Pancreas (tissue), 10 donors: ENCODE measurements around the gene LRIG1. TPM values are rescaled to one million over a fixed set of nuclear protein-coding genes. Genes with fewer than 3 reads are reported as not detected.

Experiments
- ATAC-seq, 4 donors: fragments of 200-7000 bp; cut with Tn5 transposase; one replicate each; pipeline versions ENCODE4 v1.8.0 to v1.9.1; 2020; ENCODE audit warnings: mild to moderate bottlenecking in 4 of 4, moderate library complexity in 4 of 4
- DNase-seq, 6 donors: peaks; one replicate each; pipeline ENCODE4 v3.0.0-alpha.2; 2020
- FAIRE-seq: peaks from 2 replicates; lab custom pipeline; 2012; peaks lifted over from hg19 to GRCh38; lab: Jason Lieb, UNC
- H3K27ac ChIP-seq, 4 donors: fragments of 200-600 bp; sonication (generic); 1 replicate in 3 of 4; 2 replicates in 1 of 4; pipeline versions ENCODE4 v1.5.0 to v1.8.0; 2020
- H3K27me3 ChIP-seq, 4 donors: fragments of 200-600 bp; one replicate each; pipeline ENCODE4 v1.8.0; 2021
- H3K36me3 ChIP-seq, 3 donors: fragments of 200-600 bp; sonication (generic) in 1 of 3; one replicate each; pipeline versions ENCODE4 v1.5.0 to v1.8.0; 2020 to 2021
- H3K4me1 ChIP-seq, 3 donors: fragments of 200-600 bp; one replicate each; pipeline ENCODE4 v1.8.0; 2021
- H3K4me3 ChIP-seq, 4 donors: fragments of 200-600 bp; sonication (generic) in 2 of 4; one replicate each; pipeline versions ENCODE4 v1.5.0 to v1.8.0; 2020 to 2021
- H3K9me3 ChIP-seq, 4 donors: fragments of 200-600 bp; one replicate each; pipeline ENCODE4 v1.8.0; 2021
- WGBS, 2 donors: extraction: QIAGEN DNeasy Blood & Tissue Kit; methylation state at CpG; one replicate each; pipeline ENCODE4 v1.1.7; 2013; 5-methylcytosine and 5-hydroxymethylcytosine counted together
- intact Hi-C, 3 donors: fragments of 100-400 bp; cut with DNase I; formaldehyde crosslinking; loops; one replicate each; pipeline versions ENCODE4 v1.11.1 to v1.14.2; 2022
- polyA plus RNA-seq, 2 donors: library from polyadenylated mRNA; stranded (reverse); fragments of 200-250 nt; gene quantifications; one replicate each; pipeline ENCODE4 v1.2.3, GENCODE V29; 2013
- total RNA-seq, 6 donors: library from RNA; stranded (reverse); fragmentation: NEBNext Ultra II Directional in 4 of 6; extraction: Animal tissue kit (Norgen Biotek cat#: 25700) in 4 of 6; gene quantifications; one replicate each; pipeline versions ENCODE4 v1.2.1 to v1.2.4, GENCODE V29; 2021 to 2023
- TF ChIP-seq, protein P1 (sequence below), 4 donors: fragments of 200-600 bp; sonication (generic) in 3 of 4; IDR thresholded peaks; one replicate each; pipeline versions ENCODE4 v1.5.0 to v1.8.0; 2021; ENCODE audit warnings: antibody characterized with exemption in 4 of 4
- donor health status: healthy with polysubstance abuse.
- donor health status: DM: no; HTN: no; CAD: no; lungs with moderate emphysema.
- donor health status: DM: no; HTN: no; CAD: no.
- donor health status: control.
- donor health status: control.
- donor health status: Bipolar disorder and iron deficiency.
- donor health status: DM: yes; HTN: yes; CAD: no.
- donor health status: DM: no; HTN: no; CAD: no.
- donor health status: DM: no; HTN: no; CAD: no.
- donor health status: DM: yes; HTN: yes; CAD: no.

Gene LRIG1
- total and polyA plus RNA-seq, 8 donors = 32.7 to 104 (median 68.0) TPM

GRCh38 chr3:66492672-66493071 lies 8.2 kb downstream of the LRIG1 start:
- Histone ChIP-seq H3K36me3 (no peaks in the 10 kb centered on the region), H3K4me3 (peak overlapping the region in 1 of 4 donors; percentile 11), H3K4me1 (peaks cover 60 to 75% (median 71%) of the 10 kb centered on the region in 3 donors), H3K27ac (peak overlapping the region; percentile 41 to 99 (median 64)), H3K27me3 (no peaks in the 10 kb centered on the region), H3K9me3 (no peaks in the 10 kb centered on the region)
- intact Hi-C loops = loop anchor here in 1 of 3 donors (10.0 kb wide), 1 partner anchor 48 kb away; no protein-coding TSS in a partner anchor
- 5 to 11% methylated on average over 7 of the region's 7 CpGs for WGBS, 2 donors
- ATAC-seq = peak; percentile 52 to 78 (median 72)
- no peak for FAIRE-seq
- TF ChIP-seq, protein P1, sequence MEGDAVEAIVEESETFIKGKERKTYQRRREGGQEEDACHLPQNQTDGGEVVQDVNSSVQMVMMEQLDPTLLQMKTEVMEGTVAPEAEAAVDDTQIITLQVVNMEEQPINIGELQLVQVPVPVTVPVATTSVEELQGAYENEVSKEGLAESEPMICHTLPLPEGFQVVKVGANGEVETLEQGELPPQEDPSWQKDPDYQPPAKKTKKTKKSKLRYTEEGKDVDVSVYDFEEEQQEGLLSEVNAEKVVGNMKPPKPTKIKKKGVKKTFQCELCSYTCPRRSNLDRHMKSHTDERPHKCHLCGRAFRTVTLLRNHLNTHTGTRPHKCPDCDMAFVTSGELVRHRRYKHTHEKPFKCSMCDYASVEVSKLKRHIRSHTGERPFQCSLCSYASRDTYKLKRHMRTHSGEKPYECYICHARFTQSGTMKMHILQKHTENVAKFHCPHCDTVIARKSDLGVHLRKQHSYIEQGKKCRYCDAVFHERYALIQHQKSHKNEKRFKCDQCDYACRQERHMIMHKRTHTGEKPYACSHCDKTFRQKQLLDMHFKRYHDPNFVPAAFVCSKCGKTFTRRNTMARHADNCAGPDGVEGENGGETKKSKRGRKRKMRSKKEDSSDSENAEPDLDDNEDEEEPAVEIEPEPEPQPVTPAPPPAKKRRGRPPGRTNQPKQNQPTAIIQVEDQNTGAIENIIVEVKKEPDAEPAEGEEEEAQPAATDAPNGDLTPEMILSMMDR (IDR thresholded peaks at IDR 0.05) = no peak
- DNase-seq = peak in 3 of 6 donors; percentile 54 to 69 (median 65)

GRCh38 chr3:66492071-66492470 lies 8.8 kb downstream of the LRIG1 start:
- no peaks in the 10 kb centered on the region for H3K27me3 ChIP-seq
- H3K27ac ChIP-seq = peak overlapping the region; percentile 41 to 99 (median 64)
- TF ChIP-seq, protein P1 (IDR thresholded peaks at IDR 0.05) = no peak
- FAIRE-seq = no peak
- peak overlapping the region in 1 of 4 donors; percentile 11 for H3K4me3 ChIP-seq
- H3K36me3 ChIP-seq = no peaks in the 10 kb centered on the region
- peaks cover 65 to 75% (median 72%) of the 10 kb centered on the region in 3 donors for H3K4me1 ChIP-seq
- 25 to 29% methylated on average over 3 of the region's 3 CpGs for WGBS, 2 donors
- H3K9me3 ChIP-seq = no peaks in the 10 kb centered on the region
- intact Hi-C loops = loop anchor here in 1 of 3 donors (10.0 kb wide), 1 partner anchor 47 kb away; no protein-coding TSS in a partner anchor
- no peak for ATAC-seq
- DNase-seq = no peak

DNA sequence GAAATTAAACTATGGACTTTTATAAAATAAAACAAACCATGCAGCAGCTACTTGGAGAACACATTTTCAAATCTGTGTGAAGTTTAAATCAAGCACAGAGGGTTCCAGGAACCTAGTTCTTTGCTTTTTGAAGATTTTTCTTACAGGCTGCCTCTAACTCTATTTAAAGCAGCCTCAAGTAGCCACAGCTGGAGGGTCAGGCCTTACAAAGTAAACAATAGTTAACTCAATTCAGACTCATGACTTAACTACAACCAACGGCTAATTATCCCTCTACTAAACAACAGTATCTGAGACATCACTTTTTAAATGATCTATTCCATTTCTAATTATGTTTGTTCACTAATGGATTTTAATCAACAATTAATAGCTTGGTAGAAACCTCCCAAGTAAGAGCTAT lies 9.8 kb downstream of the LRIG1 start:
- TF ChIP-seq, protein P1 (IDR thresholded peaks at IDR 0.05) = no peak
- 3 to 11% methylated on average over 1 of the region's 1 CpG for WGBS, 2 donors
- Histone ChIP-seq H3K27me3 (no peaks in the 10 kb centered on the region), H3K9me3 (no peaks in the 10 kb centered on the region), H3K4me1 (peaks cover 67 to 78% (median 69%) of the 10 kb centered on the region in 3 donors), H3K4me3 (no peak overlapping the region), H3K27ac (peak overlapping the region in 2 of 4 donors; percentile 64 to 99), H3K36me3 (no peaks in the 10 kb centered on the region)
- DNase-seq (no peak), FAIRE-seq (no peak), ATAC-seq (no peak)
- intact Hi-C loops = loop anchor here in 1 of 3 donors (10.0 kb wide), 1 partner anchor 46 kb away; no protein-coding TSS in a partner anchor

DNA sequence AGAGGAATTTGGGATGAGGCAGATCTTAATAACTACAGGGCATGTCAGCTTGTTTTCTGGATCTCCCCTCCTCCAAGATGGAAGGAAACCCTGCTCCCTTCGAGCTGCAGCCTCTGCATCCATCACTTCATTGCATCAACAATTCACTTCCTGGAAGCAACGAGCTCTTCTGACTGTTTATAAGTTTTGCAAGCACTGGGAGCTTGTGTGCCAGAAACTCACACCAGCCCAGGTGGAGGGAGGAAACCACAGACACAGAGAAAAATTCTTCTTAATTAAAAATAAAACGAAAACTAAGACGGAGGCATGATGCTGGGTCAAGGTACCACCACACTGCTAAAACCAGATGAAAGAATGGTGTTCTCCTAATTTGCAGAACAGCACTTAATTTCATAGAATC lies 10.6 kb downstream of the LRIG1 start:
- 24 to 30% methylated on average over 4 of the region's 4 CpGs for WGBS, 2 donors
- no peak for DNase-seq

More for the DNA sequence above, 10.6 kb downstream of the LRIG1 start:
- H3K4me1 ChIP-seq = peaks cover 65 to 78% (median 68%) of the 10 kb centered on the region in 3 donors
- H3K27ac ChIP-seq = peak overlapping the region in 2 of 4 donors; percentile 64 to 99
- no peaks in the 10 kb centered on the region for H3K27me3 ChIP-seq
- FAIRE-seq (no peak), ATAC-seq (peak in 2 of 4 donors; percentile 5 to 17)
- H3K9me3 ChIP-seq = no peaks in the 10 kb centered on the region
- no peaks in the 10 kb centered on the region for H3K36me3 ChIP-seq
- H3K4me3 ChIP-seq = no peak overlapping the region
- TF ChIP-seq, protein P1 (IDR thresholded peaks at IDR 0.05) = no peak
- intact Hi-C loops = loop anchor here in 1 of 3 donors (10.0 kb wide), 1 partner anchor 45 kb away; no protein-coding TSS in a partner anchor
